Hepatic stellate cell (primary cell): ENCODE results near the gene RUNX1.

Experiments used
- DNase-seq: peaks from one replicate; pipeline ENCODE4 v3.0.0; 2011; ENCODE audit warnings: low spot score

The RUNX1 gene

GRCh38 chr21:34846601-34847112 lies 202.4 kb downstream of the RUNX1 start:
- peak; percentile 58 for DNase-seq

- DNase-seq = peak; percentile 52
Measured at GRCh38 chr21:34845521-34846451, 203.3 kb downstream of the RUNX1 start.

GRCh38 chr21:34844924-34845238 lies 204.2 kb downstream of the RUNX1 start:
- no peak for DNase-seq

GRCh38 chr21:34844013-34844923 lies 204.8 kb downstream of the RUNX1 start:
- no peak for DNase-seq

DNA sequence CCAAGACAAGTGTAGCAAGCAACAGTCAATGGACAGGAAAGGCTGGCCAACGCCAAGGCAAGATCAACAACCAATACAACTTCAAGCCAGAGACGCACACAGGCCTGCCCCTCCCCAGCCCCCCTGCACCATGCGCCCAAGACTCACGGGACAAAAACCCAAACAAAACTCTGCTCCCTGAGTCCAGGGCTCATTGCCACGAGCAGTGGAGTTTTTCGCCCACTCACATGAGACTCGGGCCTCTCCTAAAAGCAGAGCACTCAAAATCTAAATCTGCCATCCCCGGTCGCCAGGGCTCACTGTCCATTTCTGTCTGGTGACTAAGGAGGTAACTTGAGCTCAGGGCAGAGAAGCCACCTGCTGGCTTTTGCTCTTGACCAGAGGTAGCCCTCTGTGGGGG lies 205.5 kb downstream of the RUNX1 start:
- no peak for DNase-seq

DNA sequence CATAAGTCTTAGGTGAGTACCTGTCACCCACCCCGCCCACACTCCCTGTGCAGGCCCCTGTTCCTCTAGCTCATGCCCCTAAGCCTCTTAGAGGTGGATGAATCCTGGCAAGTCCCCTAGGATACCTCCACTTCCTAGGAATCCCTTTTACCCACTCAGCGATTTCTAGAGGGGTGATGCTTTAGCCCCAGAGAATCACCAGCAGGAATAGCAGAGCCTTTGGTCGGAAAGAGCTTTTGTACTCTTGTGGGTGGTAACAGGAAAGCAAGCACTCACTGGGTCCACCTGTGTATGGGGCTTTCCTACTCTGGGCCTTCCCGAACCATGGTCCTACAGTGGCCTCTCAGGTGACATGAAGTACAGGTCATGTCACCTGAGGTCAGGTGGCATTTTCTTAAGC lies 207.9 kb downstream of the RUNX1 start:
- DNase-seq = no peak

DNA sequence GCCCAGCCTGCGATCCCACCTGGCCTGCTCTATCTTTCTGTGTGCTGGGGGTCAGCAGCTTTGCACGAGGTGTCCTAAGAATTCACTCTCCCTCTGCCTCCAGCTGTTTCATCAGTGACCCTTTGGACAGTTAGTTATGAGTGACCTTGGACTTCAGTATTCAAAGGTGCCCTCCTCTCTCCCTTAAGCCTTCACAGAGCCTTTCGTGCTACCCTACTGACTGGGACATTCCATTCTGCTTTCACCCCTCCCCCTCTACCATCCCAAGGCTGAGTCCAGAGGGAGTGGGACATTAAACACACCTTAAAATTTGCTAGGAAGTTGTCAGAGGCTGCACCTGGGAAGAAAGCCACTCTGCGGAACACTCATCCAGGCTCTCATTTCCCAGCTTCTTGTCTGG lies 208.4 kb downstream of the RUNX1 start:
- DNase-seq = no peak

- DNase-seq = no peak
Measured at GRCh38 chr21:34838956-34839820, 209.9 kb downstream of the RUNX1 start.

DNA sequence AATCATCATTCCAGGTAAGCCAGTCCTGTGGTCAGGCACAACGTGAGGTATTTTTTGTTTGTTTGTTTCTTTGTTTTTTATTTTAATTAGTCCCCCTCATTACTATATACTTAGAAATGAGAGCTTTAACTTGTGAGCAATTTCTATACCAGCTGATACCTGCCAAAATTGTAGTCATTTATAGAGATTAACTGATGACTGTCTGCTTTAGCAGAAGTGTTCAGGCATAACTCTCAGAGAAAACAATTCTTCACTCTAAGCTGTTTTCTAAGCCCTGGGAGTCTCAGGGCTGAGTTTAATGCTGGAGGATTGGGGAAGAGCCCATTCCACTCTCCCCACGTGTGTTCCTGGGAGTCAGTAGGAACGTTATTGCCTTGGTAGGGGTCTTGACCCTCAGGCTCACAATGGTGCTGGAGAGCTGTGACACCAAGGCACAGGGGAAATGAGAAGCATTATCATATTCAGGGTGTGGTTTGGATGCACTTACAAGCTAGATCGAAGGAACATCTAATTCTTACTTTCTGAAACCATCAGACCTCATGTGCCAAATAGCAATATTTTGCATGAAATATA lies 212.1 kb downstream of the RUNX1 start:
- DNase-seq = no peak

DNA sequence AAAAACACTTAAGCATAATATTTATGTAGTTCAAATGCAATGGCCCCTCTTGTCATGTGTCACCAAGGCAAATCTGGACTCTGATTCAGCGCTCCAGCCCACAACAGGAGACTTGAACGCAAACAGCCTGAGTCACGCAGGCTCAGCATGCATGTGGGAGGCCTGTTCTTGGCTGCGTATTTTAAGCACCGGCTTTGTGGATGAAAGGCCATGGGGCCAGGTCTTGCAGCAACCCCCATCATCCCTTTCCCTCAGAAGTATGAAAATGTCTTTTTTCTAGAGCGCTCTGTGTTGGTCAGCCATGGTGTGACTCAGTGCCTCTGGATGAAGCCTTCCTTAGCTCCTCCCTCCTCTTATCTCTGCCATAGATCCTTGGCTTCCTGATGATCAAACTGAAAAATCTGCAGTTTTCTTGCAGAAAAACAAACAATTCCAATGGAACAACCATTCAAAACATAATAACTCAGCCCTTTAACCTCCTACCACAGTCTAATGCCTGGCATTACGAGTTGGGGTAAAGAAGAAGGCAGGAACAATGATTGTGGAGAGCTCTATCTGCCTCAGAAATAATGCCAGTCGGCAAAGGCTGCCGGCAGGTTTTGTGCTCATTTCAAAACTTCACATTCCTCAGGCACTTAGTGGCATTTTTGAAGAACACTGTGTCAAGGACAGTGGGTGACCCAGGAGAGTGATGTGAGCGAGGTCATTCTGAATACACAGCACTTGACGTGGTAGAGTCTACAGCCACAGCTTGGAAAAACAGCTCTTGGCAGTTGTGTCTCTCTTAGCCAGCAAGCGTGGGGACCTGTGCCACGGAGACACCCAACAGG lies 212.8 kb downstream of the RUNX1 start:
- peak; percentile 89 for DNase-seq

DNA sequence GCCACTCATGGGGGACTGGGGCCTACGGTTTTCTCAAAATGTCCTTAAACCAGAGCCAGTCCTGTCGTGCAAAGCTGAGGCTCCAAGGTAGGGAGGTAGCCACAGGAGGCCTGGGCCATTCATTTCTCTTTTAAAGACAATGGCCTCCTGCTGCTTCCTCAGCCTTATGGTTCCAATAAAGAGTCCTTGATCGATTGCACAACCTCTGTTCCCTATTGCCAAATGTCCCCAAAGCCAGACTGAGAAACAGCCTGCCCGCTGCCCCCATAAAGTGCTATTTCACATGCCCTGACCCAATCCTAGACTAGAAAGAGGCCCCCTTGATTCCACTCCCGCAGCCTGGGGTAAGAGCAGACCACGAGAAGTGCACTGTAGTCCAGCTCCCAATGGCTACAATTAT lies 213.6 kb downstream of the RUNX1 start:
- no peak for DNase-seq

GRCh38 chr21:34834852-34835501 lies 214.1 kb downstream of the RUNX1 start:
- no peak for DNase-seq

- no peak for DNase-seq
Measured at GRCh38 chr21:34834290-34834689, 214.8 kb downstream of the RUNX1 start.

GRCh38 chr21:34833465-34833864 lies 215.6 kb downstream of the RUNX1 start:
- DNase-seq = no peak

GRCh38 chr21:34830386-34831170 lies 218.5 kb downstream of the RUNX1 start:
- DNase-seq = no peak

DNA sequence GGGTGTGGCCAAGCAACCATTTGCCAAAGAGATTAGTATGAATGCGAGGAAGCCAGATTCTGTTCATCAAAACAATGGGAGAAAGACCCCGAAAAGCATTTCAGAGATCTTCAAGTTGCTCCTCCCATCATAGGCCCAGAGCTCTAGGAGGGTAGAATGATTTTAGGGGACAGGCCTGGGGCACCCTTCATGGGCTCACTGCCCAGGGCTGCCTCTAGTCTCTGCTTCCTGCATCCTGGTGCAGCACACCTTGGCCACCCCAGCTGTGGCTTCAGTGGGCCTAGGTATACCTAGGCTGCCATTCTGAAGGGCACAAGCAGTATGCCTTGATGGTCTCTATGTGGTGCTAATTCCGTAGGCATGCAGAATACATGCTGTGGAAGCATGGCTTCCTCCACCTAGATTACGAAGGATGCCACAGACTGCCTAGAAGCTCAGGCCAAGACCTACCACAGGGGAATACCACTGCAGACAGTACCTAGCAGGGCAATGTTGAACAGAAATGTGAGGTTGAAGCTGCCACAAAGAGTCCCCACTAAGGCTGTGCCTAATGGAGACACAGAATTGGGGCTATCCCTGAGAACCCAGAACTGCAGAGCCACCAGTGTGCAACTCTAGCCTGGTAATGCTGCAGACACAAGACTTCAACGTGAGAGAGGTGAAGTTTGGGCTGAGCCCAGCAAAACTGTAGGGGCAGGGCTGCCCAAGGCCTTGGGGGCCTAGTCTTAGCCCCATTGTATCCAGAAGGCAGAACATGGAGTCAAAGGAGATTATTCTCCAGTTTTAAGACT lies 221.5 kb downstream of the RUNX1 start:
- no peak for DNase-seq

DNA sequence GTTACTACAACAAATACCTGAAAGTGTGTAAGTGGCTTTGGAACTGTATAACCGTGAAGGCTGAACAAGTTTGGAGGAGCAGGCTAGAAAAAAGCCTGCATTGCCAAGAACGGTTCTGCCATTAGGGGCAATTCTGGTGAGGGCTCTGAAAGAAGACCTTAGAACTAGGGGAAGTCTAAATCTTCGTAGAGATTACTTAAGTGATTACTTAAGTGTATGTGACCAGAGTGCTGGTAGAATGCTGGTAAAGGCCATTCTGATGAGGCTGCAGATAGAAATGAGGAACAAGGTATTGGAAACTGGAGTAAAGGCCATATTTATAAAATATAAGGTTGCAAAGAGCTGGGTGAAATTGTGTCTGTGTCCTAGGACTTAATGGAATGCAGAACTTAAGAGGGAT lies 222.3 kb downstream of the RUNX1 start:
- DNase-seq = no peak

- no peak for DNase-seq
Measured at GRCh38 chr21:34825948-34826548, 223.1 kb downstream of the RUNX1 start.
